ENCODE results near the gene SLC38A8.

SLC38A8 gene

DNA sequence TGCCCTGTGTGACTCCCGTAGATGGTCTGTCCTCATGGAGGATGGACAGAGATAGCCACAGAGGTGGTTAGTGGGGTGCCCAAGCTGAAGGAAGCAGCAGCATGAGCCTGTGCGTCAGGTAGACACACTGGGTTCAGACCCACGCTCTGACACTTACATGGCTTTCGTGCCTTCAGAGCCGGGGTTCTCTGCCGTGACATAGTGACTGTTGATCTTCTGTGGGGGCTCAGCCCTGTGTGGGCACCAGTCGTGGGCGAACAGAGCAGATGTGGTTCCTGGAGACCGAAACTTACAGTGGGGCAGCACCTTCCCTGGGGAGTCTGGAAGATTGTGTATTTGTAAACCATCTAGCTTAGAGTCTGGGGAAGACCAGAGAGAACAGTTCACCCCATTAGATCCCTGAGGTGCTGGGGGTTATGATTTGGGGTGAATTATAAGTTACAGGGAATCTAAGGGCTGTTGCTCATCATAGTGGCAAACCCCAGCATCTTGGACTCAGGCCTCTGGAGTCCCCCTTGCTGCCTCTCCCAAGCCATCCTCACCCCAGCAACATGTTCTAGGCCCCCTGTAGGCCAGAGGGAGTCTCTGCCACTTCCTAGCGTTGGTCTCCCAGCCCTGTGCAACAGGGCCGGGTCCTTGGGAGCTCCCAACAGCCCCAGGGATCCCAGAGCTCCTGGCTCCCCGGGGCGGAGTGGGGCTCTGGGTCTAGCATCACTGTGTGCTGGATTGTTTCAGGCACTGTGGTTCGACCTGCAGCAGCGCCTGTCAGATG is 45.9 kb downstream of the SLC38A8 start:
- DNase-seq (ENCODE audit: low spot score) = no peak

DNA sequence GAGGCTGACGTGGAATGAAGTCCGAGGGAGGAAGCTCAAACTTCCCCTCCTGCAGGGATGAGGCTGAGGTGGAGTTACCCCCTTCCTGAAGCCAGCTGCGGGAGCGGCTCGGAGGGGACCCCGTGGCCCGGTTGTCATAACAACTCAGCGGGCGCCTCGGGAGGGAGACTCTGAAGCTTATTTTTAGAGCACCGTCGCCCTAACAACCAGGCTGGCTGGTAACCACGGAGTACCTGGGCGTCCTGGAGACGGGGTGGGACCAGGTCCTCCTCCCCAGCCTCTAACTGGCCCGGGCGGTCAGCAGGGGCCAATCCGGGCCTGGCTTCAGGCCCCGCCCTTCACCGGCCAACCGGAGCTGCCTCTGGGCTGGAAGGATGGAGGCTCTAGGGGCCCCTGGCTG is 46.8 kb downstream of the SLC38A8 start:
- peak; percentile 95 for DNase-seq (ENCODE audit: low spot score)

- no peak for DNase-seq (ENCODE audit: low spot score)
Observed at GRCh38 chr16:83994703-83995102, 47.9 kb downstream of the SLC38A8 start.

- no peak for DNase-seq (ENCODE audit: low spot score)
Observed at GRCh38 chr16:83994087-83994486, 48.5 kb downstream of the SLC38A8 start.

GRCh38 chr16:83992624-83993023 is 50.0 kb downstream of the SLC38A8 start:
- no peak for DNase-seq (ENCODE audit: low spot score)

DNA sequence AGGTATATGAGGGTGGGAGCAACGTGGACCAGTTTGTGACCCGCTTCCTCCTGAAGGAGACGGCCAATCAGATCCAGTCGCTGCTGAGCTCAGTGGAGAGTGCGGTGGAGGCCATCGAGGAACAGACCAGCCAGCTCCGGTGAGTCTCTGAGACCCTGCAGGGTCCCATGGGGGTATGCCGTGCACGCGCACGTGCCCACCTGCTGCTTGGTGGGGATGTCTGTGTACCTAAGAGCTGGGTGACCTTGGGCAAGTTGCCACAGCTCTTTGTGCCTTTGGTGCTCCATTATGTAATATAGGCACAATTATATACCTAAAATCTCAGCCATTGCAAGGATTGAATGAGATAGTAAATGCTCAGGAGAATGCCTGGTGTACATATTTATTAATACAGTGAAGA is 52.1 kb downstream of the SLC38A8 start:
- DNase-seq (ENCODE audit: low spot score) = no peak

DNA sequence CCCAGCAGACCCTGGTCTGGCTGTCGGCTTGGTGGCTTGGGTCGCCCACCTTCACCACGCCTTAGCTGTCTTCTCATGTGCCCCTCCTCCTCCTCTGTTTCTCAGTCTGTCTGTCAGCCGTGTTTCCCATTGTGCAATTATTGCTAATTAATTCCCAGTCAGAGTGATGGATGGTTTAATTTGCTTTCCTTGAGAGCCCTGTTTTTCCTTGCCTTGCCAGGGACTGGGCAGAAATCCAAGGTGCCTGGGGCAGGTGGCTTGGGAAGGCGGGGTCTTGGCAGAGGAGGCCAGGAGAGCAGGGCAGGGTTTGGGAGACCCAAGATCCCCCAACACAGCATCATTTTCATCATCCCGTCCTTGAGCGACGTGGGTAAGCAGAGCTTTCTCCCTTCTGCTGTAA is 53.3 kb downstream of the SLC38A8 start:
- DNase-seq (ENCODE audit: low spot score) = no peak

GRCh38 chr16:83983491-83983890 is 59.1 kb downstream of the SLC38A8 start:
- no peak for DNase-seq (ENCODE audit: low spot score)

DNA sequence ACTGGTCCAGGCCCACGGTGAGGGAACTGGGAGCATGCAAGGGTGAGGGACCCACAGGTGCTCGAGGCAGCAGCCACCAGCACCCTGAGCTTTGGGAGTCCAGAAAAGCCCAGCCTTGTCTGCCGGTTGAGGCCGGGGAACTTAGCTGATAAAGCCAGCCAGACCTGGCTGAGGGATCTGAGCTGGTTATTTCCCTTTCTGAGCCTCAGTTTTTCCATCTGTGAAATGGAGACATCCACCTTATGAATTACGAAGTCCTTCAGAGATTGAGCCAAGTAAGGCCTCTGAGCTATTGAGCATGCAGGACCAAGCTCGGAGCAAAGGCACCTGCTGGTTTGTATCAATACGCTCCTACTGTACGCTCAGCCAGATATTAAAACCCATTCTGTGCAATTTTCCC is 60.8 kb downstream of the SLC38A8 start:
- DNase-seq (ENCODE audit: low spot score) = no peak

DNA sequence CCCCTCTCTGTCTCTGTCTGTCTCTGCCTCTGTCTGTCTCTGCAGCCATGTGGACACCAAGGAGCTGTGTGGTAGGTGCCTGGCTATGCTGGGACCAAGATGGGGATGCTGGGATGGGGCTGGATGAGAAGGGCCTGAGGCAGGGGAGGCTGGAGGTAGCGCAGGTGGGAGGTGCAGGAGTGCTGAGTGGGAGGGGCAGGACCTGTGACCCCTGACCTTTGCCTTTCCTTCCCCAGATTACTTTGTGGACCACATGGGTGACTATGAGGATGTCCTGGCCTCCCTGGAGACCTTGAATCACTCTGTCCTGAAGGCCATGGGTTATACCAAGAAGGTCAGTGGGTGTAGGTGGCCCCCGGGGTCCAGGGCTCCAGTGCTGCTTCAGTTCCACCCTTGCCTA is 61.8 kb downstream of the SLC38A8 start:
- DNase-seq (ENCODE audit: low spot score) = no peak

DNA sequence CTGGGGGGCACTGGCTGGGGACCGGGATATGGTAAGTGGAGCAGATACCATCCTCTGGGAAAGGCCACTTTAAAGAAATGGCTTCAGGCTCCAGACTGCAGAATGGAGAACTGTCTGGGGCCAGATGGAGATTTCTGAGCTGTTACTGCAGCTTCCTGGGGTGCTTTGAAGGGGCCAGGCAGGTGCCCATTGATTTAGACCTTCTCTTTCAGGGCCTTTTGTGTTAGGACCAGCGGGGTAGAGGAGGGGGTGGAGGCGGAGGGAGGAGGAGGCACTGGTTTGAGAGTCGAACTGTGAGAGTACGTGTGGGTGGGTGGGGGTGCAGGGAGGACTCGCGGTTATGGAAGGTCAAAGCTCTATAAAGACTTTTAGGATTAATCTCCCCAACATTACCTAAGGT is 63.2 kb downstream of the SLC38A8 start:
- no peak for DNase-seq (ENCODE audit: low spot score)

- no peak for DNase-seq (ENCODE audit: low spot score)
Observed at GRCh38 chr16:83978401-83978904, 64.1 kb downstream of the SLC38A8 start.

DNA sequence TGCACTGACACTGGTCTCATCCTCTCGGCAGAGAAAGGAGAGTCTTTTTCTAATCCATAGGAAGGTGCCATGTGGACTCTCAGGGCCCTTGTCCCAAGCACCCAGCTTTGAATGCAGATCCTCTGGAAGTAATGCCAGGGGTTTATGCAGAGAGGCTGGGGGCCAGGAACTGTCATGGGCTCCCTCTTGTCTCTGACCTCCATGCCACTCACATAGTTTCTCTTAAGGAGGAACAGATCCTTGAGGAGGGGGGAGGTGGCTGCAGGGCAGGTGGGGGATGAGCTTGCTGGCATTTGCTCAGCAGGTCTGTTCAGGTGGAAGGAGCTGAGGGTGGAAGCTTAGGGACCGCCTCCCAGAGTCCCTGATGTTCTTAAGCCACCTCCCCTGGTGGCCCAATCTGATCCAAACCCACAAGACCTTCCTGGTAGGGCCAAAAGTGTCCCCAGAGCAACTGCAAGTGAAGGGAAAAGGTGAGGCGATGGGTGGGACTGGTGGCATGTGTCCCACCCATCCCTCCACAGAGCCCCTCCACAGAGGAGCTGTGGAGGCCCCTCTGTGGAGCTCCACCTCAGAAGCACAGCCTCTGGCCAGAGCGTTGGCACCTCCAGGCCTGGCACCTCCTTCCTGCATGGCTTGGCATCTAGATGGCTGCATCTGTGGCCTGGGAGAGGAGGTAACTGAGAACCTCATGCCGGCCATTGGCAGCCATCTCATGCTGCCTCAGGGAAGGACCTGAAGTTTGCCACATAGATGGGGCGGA is 65.4 kb downstream of the SLC38A8 start:
- DNase-seq (ENCODE audit: low spot score) = no peak

DNA sequence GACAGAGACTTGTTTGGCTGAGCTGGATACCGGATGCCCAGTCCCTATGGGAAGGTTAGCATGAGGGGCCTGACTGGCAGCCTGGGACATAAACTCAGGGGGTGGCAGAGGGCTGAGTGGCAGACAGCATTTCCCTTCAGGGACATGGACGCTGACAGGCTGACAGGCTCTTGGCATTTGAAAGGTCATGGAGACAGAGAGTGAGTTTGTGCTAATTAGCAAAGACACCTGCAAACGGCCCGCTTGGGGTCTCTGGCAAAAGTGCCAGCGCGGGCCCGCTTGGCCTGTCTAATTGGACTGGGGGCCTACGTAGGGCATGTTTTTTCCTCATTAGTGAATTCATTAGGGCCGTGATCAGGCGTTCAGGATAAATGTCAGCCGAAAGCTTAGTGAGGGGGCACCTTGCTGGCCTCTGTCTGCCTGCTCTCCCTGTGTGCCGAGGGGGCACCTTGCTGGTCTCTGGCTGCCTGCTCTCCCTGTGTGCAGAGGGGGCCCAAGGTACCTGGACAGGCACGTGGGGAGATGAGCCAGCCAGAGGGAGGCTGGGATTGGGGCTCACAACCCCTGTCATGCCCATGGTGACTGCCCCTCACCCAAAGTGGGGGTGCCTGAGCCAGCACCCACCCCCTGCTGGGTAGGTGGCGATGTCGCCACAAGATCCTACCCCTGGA is 66.9 kb downstream of the SLC38A8 start:
- no peak for DNase-seq (ENCODE audit: low spot score)

DNA sequence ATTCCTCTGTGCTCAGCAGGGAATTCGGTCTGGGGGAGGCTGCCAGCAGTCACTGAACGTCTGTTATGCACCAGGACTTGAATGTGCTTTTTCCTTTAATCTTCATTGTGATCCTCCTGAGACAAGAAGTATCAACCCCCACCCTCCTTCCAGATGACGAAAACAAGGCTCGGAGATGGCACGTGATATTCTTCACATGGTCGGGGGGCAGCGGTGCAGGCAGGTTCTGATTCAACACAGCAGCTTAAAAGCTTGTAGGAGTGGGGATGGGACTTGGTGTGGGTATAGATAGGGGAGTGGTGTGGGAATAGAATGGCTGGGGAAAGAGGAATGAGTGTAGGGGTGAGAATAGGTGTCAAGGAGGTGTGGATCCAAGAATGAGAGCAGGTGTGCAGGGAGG is 68.1 kb downstream of the SLC38A8 start:
- DNase-seq (ENCODE audit: low spot score) = no peak

GRCh38 chr16:83973581-83974385 is 68.8 kb downstream of the SLC38A8 start:
- no peak for DNase-seq (ENCODE audit: low spot score)

DNA sequence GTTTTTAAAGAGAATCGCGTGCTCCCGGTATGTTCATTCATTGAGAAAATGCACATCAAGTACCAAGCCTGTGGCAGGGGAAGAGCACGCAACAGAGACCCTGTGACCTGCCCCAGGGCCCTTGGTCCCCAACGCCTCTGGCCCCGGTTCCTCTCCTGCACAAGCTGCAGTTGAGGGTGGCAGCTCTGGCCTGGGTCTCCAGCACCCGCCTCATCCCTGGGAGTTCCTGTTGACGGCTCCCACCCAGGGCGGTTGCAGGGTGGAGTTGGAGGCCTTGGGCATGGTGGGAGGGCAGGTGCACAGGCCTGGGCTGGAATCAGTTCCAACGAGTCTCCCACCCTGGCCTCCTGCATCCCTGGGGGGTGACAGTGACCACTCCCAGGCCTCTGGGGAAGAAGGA is 69.5 kb downstream of the SLC38A8 start:
- DNase-seq (ENCODE audit: low spot score) = no peak

DNA sequence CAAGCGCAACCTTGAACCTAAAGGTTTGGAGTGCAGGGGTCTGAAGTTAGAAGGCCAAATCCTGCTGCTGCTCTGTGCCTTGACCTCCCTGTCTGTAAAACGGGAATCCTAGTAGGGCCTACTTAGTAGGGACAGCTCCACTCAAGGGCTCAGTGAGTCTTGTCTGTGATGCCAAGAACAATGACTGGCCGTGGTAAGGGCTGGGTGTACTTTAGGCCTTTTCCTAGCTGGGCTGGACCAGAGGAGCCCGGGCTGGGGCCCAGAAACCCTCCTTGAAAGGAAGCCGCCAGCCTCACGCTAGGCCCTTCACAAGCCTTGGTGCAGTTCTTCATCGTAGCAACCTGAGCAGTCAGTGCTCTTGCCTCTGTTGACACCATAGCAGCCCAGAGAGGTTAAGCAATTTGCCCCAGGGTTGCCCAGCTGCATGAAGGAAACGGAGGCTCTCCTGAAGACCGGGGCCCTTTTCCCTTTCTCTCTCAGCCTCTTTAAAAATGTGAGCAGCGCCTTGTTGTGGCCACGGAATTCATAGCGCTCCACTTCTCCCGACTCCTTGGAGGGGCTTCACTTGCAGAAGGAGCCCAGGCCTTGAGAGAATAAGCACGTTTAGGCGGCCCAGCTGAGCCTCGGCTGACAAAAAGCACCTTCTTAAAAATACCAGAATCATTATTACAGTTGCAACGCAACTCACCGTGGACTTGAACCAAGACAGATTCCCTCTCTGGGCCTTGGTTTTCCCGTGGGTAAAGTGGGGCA is 70.2 kb downstream of the SLC38A8 start:
- no peak for DNase-seq (ENCODE audit: low spot score)

GRCh38 chr16:83971165-83972130 is 71.1 kb downstream of the SLC38A8 start:
- DNase-seq (ENCODE audit: low spot score) = no peak

- no peak for DNase-seq (ENCODE audit: low spot score)
Observed at GRCh38 chr16:83970430-83970815, 72.2 kb downstream of the SLC38A8 start.
